Femur (tissue), 1 donor: ENCODE results near the gene AGAP3.

Experiments used
- DNase-seq: peaks from one replicate; pipeline ENCODE4 v3.0.0-alpha.2; 2017

Gene AGAP3

GRCh38 chr7:151124899-151125399, 38.7 kb downstream of the AGAP3 start:
- DNase-seq, result no peak

- DNase-seq, result peak; percentile 66
These were observed 39.2 kb downstream of the AGAP3 start for GRCh38 chr7:151125470-151125845.

DNA sequence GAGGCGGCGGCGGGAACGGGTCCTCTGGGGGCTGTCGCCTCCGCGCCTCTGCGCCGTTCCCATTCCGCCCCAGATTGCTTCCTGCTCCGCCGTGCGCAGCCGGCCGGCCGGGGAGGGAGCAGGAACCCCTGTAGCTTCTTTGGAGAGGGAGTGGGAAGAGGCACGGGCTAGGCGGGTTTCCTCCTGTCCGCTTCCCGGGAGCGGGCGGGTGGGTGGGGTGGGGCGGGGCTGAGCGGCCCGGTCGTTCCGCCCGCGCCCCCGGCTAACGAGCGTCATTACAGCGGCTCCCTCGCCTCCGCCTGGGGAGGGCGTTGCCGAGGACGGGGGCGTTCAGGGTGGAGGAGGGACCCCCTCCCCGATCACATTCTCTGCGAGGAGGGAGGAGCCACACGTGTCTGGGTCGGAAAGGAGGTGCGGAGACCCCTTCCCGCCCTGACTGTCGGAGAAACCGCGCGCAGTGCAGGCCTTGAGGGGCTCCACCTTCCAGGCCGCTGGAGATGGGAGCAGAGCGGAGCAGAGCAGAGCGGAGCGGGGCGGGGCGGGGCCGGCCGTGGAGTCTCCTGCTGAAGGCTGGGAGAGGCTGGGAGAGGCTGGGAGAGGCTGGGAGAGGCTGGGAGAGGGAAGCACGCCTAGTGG, 39.7 kb downstream of the AGAP3 start:
- no peak for DNase-seq

GRCh38 chr7:151126491-151127137, 40.3 kb downstream of the AGAP3 start:
- DNase-seq, result no peak

DNA sequence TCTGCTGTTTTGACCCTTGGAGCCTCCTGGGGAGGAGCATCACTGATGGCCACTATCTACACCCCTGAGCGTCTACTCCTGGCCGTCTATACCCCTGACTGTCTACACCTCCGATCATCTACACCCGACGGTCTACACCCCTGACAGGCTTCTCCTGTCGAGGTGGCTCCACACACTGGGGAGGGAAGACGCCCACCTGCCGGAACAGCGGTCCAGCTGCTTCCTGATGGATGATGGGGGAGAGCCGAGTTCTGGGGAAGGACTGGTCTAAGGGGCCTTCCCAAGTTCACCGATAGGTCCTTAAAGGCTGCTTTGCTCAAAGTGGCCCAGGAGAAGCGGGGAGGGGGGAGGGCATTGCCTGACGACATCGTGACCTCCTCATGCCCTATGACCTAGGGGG, 41.9 kb downstream of the AGAP3 start:
- DNase-seq, result no peak

GRCh38 chr7:151128716-151129115, 42.4 kb downstream of the AGAP3 start:
- DNase-seq, result no peak

- no peak for DNase-seq
These were observed 43.1 kb downstream of the AGAP3 start for GRCh38 chr7:151129117-151129959.

GRCh38 chr7:151129960-151130591, 43.8 kb downstream of the AGAP3 start:
- no peak for DNase-seq

DNA sequence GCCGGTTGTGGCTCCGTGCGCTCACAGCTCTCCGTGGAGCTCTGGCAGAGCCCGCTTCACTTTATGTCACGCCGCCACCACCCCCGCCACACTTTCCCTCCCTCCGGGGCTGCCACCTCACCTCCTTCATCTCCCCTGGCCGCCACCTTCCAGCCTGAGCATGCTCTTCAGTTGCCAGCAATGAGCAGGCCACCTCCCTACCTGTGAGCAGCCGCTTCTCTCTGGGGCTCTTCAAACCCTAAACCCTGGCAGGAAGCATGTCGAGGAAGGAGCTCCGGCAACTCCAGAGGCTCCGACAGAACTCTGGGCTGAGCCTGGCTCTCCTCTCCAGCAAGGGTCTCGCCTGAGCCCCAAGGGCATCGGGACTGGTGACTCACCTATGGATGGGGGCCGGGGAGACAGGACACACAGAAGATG, 44.5 kb downstream of the AGAP3 start:
- DNase-seq, result no peak

- no peak for DNase-seq
These were observed 44.9 kb downstream of the AGAP3 start for GRCh38 chr7:151131224-151131591.

DNA sequence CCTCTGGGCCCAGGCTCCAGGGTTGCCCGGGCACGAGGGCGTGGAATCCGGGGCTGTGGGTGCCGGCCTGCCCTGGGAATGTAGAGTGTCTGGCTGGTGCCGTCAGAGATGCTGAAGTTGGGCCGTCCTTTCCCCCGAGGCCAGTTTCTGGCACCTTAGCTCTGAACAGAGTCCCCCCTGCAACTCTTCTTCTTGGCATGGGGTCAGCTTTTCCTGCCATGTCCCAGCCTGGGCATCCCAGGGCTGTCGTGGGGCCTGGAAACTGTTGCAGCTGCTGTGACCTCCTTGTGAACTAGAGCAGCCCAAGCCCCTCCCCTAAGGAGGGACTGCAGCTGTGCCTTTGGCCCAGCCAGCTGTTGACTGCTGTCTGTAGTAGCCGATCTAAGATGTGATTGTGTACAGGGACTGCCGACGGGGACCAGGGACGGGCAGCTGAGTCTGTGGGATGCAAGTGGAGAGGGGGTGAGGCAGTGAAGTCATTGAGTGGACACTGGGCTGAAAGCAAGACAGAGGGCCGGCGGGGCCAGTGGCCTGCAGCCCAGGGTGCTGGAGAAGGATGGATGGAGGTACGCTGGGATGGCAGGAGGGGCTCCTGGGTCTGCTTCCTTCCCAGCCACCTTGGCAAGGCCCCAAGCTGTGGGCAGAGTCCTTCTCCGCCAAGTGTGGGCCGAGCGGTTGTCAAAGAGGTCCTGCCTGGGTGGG, 45.5 kb downstream of the AGAP3 start:
- peak; percentile 84 for DNase-seq

DNA sequence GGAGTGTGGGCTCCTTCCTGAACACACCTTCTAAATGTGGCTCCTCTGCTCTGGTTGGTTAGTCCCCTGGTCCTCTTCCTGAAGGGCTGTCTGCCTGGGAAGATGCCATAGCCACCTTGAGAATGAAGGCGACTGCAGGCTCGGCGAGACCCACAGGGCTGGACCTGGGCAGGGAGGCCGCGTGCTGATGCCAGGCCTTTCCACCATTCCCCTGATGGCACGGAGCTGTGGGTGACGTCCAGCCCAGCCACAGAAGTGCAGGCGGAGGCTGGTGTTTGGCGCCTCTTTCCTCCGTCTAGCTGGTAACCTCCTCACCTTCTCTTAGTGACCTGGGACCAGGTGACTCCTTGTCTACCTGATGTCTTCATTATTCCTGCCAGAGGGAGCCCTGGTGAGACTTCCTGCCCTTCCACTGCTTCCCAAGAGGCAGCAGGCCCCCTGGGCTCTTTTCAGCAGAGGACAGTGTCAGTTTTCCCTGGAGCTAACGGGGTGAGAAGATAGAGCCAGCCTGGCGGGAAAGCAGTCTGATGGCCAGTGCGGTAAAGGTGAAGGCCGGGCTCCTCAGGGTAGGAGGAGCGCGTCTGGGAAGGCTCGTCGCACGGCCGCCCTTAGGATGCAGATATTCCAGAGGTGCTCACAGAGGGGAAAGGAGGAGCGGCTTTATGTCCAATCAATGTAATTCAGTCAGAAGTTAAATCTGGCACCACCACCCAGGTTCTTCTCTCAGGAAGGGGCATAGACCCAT, 46.4 kb downstream of the AGAP3 start:
- peak; percentile 12 for DNase-seq

GRCh38 chr7:151133266-151133985, 47.2 kb downstream of the AGAP3 start:
- DNase-seq, result no peak

DNA sequence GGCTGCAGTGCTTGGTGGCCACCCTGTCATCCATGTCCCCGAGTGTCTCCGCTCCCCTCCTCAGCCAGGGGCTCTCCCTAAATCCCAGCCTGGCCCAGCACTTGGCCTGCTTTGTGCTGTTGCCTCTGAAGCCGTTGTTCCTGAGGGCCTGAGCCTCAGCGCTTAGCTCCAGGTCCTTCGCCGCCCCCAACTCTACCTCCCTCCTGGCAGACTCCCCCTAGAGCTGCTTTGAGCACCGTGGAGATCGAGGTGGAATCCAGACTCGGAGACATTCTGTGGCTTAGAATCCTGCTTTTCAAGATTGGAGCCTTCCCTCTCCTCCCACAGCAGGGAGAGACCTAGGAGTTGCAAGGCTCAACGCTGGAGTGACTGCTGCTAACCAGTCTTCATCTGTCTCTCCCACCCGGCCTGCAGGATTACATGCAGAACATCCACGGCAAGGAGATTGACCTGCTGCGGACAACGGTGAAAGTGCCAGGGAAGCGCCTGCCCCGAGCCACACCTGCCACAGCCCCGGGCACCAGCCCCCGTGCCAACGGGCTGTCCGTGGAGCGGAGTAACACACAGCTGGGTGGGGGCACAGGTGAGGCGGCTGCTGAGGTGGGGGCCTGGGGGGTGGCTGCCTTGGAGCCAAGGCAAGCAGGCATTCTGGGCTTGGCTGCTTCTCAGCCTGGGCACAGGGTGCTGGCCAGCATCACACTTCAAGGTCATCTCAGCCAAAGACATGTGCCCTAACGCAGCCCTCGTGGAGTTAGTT, 47.9 kb downstream of the AGAP3 start:
- DNase-seq, result no peak

GRCh38 chr7:151134743-151135524, 48.7 kb downstream of the AGAP3 start:
- no peak for DNase-seq

DNA sequence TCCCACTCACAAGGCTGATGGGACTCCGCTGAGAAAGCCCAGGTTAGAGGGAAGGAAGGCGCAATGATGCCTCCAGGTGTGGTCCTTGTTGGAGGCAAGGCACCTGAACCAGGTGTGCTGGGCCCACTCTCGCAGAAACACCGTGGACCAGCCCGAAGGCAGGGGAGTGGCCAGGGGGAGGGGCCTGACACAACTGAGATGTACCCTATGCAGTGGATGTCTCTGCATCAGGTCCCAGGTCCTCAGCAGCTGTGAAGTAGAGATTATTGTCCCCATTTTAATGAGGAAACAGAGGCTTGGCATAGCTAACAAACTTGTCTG, 49.2 kb downstream of the AGAP3 start:
- DNase-seq, result no peak

DNA sequence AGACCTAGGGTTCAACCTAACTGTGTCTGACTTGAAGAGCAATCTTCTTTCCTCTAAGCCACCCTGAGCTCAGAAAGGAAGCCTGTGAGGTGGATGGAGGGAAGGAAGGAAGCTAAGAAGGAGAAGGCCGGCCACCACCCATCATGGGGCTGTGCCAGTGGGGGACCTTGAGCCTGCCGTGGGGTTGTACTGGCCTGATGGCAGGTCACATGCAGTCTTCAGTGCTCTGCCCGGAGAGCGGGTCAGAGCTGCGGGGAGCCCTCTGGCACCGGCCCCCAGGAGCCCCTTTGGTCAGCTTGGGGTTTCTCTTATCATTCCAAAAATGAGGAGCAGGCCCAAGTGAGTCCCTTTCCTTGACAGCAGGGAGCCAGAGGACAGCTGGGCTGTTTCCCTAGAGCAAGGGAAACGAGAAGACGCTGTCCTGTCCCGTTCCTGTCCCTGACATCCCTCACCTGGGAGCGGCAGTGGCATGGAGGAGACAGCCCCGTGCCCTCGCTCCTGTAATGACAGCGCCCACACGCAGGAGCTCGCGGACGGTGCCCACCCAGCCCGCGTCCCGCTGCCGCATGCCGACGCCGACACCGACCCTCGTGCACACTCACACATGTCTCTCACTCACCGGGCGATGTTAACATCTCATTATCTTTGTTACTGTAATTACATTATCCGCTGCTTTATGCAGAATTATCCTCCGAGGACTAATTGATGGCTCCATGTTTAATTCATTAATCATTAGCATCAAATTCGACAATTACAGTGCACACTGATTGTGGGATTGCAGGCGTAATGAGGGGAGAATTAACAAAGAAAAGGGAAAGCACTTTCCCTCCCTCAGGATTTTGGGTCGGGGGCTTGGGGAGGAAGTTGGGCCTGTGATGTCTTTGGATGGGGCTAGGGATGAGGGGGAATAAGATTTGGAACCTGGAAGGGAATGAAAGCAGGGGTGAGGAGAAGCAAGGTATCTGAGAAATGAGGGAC, 49.9 kb downstream of the AGAP3 start:
- DNase-seq, result no peak

DNA sequence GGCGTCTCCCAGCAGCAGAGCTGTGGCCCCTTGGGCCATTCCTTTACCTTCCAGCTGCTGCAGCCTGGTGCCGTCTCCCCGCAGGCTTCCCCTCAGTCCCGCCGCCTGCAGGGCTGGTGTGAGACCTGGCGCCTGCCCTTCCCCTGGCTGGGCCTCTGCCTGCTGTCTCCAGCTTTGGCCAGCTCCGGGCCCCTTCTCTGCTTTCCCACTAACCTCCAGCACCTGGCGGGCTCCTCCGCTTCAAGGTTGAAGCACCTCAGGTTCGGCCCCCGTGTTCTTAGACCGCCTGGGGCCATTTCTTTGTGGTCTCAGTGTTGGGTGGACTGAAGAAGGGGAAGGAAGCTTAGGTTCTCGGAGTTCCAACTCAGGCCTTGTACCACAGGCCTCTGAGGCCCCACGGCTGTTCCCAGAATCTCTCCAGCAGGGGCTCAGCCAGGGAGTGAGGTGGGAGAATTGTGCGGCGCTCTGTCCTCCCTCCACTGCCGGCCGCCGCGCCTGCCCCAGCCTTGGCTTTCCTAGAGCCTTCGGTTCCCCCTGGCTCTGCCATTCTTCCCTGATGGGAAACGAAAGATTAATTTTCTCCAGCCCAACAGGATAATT, 50.9 kb downstream of the AGAP3 start:
- DNase-seq, result peak; percentile 33
